GM21526 (cell line): ENCODE data around the gene PTTG2.
"Not testable (repeated sequence)": the region's sequence is repeated elsewhere in the genome, so short reads cannot be mapped to it uniquely, and the experiment has no call there.

Experiments used
- ATAC-seq: cut with Tn5 transposase; IDR thresholded peaks from one replicate; pipeline ENCODE4 v1.9.1; 2021; ENCODE audit warnings: moderate library complexity; ENCODE audit not compliant: unreplicated experiment, low FRiP score

The PTTG2 gene

DNA sequence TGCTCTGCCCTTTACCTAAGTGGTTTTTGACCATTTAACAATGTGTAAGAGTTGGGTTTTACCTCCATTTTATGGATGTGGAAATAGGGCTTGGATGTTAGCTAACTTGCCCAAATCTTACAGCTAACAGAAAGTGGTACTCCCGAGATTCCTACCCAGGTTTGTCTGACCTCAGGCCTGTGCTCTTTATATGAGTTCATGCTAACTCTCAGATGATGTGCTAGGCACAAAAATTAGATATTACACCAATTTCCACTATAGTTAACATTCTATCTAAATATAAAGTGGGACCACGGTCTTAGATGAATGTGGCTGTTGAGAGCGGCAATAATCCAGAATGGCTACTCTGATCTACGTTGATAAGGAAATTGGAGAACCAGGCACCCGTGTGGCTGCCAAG is at the start of gene PTTG2:
PTTG2 (plus strand) TSS at position 301 of the 400 bp plus-strand sequence; CDS start at position 338, 37 bp downstream.
- ATAC-seq = no peak

GRCh38 chr4:37914539-37914938 is 45.7 kb upstream of the PTTG2 start:
- ATAC-seq = no peak

DNA sequence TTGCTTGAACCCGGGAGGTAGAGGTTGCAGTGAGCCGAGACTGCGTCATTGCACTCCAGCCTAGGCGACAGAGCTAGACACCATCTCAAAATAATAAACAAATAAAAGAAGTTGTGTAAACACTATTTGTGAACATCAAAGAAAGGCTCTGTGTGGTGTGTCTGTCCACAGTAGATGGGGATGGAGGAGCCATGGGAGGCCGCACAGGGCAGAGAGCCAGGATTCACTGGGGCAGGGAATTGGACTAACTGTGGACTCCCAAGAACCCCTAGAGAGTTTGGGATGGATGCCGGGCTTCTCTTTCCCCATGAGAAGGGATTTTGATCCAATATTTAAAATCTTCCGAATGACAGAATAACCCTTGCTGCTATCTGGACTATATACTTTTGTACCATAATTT is 42.8 kb upstream of the PTTG2 start:
- no peak for ATAC-seq

GRCh38 chr4:37918653-37919052 is 41.5 kb upstream of the PTTG2 start:
- ATAC-seq = no peak

GRCh38 chr4:37922328-37922727 is 37.9 kb upstream of the PTTG2 start:
- ATAC-seq = no peak

DNA sequence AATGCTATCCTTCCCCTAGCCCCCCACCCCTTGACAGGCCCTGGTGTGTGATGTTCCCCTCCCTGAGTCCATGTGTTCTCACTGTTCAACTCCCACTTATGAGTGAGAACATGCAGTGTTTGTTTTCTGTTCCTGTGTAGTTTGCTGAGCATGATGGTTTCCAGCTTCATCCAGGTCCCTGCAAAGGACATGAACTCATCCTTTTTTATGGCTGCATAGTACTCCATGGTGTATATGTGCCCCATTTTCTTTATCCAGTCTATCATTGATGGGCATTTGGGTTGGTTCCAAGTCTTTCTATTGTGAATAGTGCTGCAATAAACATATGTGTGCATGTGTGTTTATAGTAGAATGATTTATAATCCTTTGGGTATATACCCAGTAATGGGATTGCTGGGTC is 37.1 kb upstream of the PTTG2 start:
- not testable (repeated sequence) for ATAC-seq

DNA sequence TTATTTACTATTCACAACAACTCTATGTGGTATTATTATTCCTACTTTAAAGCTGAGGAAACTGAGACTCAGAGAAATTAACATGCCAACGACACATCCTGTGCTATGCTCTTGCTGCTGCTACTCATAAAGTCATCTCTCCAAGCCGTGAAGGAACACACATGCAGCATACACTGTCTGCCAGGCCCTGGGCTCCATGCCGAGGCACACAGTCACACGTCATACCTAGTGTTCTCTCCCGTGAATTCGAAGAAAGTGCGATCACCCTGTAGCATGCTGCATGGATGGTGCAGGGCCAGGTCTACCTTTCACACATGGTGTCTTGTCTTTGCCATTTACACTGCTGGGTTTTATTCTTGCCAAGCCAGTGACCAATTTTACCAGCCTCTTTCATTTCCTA is 35.3 kb upstream of the PTTG2 start:
- ATAC-seq = no peak

GRCh38 chr4:37927434-37927833 is 32.8 kb upstream of the PTTG2 start:
- no peak for ATAC-seq

- no peak for ATAC-seq
These were observed 31.5 kb upstream of the PTTG2 start for GRCh38 chr4:37928426-37929416.

DNA sequence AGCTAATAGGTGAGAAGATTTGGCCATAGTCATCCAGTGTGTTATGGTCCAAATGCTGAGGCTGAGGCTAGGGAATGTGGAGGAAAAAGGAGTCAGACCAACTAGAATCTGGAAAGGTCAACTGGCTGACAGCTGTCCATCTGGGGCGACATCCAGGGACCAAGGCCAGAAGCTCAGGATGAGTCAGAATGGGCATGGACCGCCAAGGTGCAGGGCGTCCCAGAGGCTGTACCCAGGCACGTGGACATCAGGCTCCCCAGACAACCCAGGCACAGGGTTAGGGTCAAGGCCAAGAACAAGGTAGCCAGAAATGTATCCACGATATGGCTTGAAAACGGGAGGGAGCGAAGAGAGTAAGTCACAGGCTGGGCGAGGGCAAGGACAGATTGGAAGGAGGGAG is 26.1 kb upstream of the PTTG2 start:
- no peak for ATAC-seq

GRCh38 chr4:37934609-37935008 is 25.6 kb upstream of the PTTG2 start:
- no peak for ATAC-seq

DNA sequence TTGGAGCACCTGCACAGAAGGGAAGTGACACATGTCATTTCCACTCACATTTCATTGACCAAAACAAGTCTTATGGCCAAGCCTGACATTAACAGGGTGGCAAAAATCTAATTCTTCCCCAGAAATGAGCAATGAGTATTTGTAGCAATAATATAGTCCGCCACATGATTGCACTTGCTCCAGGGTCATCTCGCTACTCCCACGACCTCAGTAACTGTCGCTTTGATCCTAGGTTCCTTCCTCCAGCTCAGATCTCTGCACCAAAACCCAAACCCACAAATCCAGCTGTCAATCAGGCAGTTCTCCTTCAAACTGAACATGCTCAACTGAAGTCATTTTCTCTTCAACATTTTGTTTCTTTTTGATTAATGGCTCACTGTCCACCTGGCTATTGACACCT is 25.2 kb upstream of the PTTG2 start:
- no peak for ATAC-seq

DNA sequence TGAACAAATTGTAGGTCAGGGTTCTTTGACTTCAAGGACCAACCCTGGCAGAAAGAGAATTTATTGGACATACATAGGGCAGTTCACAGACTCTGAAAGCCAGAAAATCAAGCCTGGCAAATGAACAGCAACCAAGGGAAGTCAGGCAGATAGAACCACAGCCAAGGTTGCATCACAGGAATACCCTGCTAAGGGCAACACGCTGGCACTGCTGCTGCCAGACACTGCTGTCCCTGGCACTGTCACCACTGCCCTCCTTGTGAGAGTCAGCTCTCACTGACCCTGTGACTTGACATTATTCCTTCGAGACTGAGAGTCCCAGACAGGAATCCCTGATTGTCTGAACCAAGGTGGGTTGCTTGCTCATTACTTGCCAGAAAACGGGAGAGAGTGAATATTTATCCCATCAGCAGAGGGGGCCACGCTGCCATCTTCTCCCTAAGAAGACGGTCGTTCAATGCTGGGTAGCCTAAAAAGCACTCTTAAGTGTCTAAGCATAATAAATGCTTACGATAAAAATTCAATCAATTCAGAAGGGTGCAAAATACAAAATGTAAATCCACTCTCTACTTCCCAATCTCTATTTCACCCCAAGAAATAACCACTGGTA is 23.2 kb upstream of the PTTG2 start:
- ATAC-seq = no peak

- ATAC-seq = no peak
These were observed 22.0 kb upstream of the PTTG2 start for GRCh38 chr4:37938208-37938607.

GRCh38 chr4:37946503-37947179 is 13.6 kb upstream of the PTTG2 start:
- no peak for ATAC-seq

GRCh38 chr4:37948542-37948941 is 11.7 kb upstream of the PTTG2 start:
- ATAC-seq = no peak

DNA sequence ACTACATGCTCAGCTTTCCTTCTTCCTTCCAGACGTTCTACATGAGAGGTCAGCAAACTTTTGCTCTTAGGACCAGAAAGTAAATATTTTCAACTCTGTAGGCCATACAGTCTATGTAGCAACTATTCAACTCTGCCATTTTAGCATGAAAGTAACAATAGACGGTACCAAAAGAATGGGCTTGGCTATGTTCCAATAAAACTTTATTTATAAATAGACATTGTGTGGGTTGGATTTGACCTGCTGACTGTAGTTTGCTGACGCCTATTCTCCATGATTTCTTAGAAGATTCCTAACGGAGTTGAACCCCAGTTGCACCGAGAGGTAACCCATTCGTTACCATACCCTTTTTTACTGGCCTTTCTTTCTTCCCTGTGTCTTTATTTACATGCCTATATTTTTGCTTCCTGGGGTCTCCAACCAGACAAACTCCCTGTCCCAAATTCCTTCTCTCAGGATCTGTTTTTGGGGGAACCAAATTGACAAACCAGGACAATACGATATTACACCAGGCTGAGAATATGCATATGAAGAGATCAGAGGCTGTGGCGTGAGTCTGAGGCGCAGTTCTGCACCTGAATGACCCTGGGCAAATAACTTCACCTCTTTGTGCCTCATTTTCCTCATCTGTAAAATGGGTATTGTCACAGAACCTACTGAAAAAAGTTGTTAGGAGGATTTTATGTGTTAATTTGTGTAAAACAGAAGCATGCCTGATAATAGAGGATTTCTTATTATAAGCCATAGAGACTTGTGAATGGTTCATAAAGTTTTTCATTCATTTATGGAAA is 10.4 kb upstream of the PTTG2 start:
- no peak for ATAC-seq

DNA sequence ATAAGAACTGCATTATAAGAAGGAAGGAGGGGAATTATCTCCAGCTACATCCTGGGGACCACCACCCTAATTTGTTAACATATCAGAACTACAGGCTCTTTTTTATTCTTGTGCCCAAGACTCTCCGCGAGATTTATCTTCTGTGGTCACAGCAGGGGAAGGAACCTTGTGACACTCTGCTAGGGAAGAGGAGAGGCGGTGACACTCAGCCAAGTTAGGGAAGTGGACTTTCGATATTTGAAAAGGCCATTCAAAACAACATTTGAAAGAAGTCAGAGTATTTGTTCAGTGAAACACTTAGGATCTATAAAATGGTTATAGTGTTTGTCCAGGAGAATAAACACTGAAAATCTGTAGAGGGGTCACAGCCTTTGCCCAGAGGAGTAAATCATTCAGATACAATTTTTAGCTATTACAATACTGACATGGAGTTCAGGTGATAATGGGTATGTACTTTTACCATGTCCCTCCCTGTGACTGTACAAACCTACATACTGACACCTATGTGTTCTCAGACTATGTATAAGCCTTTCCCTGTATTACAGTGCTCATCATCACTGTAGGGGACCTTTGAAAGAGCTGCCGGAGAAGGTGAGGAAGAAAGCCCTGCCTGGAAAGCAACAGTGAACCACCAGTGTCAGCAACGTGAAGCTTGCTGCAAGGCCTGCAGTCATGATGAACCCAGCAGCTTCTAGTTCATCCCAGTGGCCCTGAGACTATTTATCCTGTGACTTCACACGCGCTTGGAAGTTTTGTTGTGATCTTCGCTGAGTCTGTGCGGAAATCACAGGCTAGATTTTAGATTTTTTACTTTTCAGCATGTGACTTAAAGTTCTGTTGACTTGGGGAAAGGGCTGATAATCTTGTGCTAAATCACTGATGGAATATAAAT is 8.5 kb upstream of the PTTG2 start:
- no peak for ATAC-seq

DNA sequence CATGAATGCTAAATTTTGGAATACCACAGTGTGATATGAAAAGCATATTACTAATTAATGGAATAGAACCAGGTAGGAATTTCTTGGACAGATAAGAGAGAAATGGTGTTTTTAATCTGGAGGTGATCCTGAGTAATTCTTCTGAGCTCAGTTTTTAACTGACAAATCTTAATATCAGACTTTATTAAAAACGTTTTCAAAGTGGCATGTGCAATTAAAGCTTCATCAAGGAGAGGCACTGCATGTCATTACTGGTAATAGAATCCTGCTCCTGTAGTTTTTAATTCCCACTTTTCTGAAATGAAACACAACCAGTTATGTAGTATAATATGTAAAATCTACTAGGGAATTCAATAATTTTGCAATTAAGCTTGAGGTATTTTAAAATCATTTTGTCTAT is 7.0 kb upstream of the PTTG2 start:
- ATAC-seq = no peak
